HEK293T (cell line): Measurements from ENCODE around the gene SLC44A5.

ENCODE experiments used
- ARNT ChIP-seq: fragments of 450-650 bp; IDR thresholded peaks from 2 replicates; pipeline ENCODE4 v1.6.1; 2017; ENCODE audit warnings: mild to moderate bottlenecking
- BHLHE40 ChIP-seq: fragments of 450-650 bp; IDR thresholded peaks from 2 replicates; pipeline ENCODE4 v1.6.1; 2016; ENCODE audit warnings: mild to moderate bottlenecking, moderate library complexity, borderline replicate concordance
- CTBP1 ChIP-seq: fragments of 450-650 bp; IDR thresholded peaks from 2 replicates; pipeline ENCODE4 v1.6.1; 2016; ENCODE audit warnings: borderline replicate concordance
- ELF4 ChIP-seq: fragments of 450-650 bp; IDR thresholded peaks from 2 replicates; pipeline ENCODE4 v1.6.1; 2017; ENCODE audit warnings: antibody characterized with exemption
- FOXK2 ChIP-seq: fragments of 450-650 bp; IDR thresholded peaks from 2 replicates; pipeline ENCODE4 v1.6.1; 2016; ENCODE audit warnings: mild to moderate bottlenecking
- FOXM1 ChIP-seq: fragments of 450-650 bp; IDR thresholded peaks from 2 replicates; pipeline ENCODE4 v1.6.1; 2017; ENCODE audit warnings: mild to moderate bottlenecking, borderline replicate concordance
- HDGF ChIP-seq: fragments of 450-650 bp; IDR thresholded peaks from 2 replicates; pipeline ENCODE4 v1.6.1; 2017; ENCODE audit warnings: antibody characterized with exemption, borderline replicate concordance
- L3MBTL2 ChIP-seq: fragments of 450-650 bp; conservative IDR thresholded peaks from 2 replicates; pipeline ENCODE4 v1.6.1; 2016; ENCODE audit warnings: mild to moderate bottlenecking
- LEF1 ChIP-seq: fragments of 450-650 bp; IDR thresholded peaks from 2 replicates; pipeline ENCODE4 v1.6.1; 2017; ENCODE audit warnings: mild to moderate bottlenecking, borderline replicate concordance
- PKNOX1 ChIP-seq: fragments of 450-650 bp; IDR thresholded peaks from 2 replicates; pipeline ENCODE4 v1.6.1; 2016
- SP1 ChIP-seq: fragments of 450-650 bp; IDR thresholded peaks from 2 replicates; pipeline ENCODE4 v1.6.1; 2017
- SUZ12 ChIP-seq: fragments of 450-650 bp; IDR thresholded peaks from 2 replicates; pipeline ENCODE4 v1.6.1; 2016; ENCODE audit warnings: mild to moderate bottlenecking
- TARDBP ChIP-seq: fragments of 450-650 bp; IDR thresholded peaks from 2 replicates; pipeline ENCODE4 v1.6.1; 2016
- ZNF384 ChIP-seq: fragments of 450-650 bp; IDR thresholded peaks from 2 replicates; pipeline ENCODE4 v1.6.1; 2016

- TF ChIP-seq ZNF384 (no peak), CTBP1 (no peak), BHLHE40 (no peak), FOXK2 (no peak), FOXM1 (no peak), PKNOX1 (no peak), SUZ12 (no peak), ELF4 (no peak), SP1 (no peak), ARNT (no peak), LEF1 (no peak), HDGF (no peak), L3MBTL2 (no peak), TARDBP (no peak)
These were observed 123.5 kb downstream of the SLC44A5 start for GRCh38 chr1:75487399-75487798.
